Heart left ventricle (tissue), 13 donors: ENCODE results near the gene GPT2.

ENCODE experiments used
- CTCF ChIP-seq, 12 donors: fragments of 200-600 bp; sonication (generic) in 4 of 12; IDR thresholded peaks; one replicate each; pipeline versions ENCODE4 v1.5.0 to v1.8.0; 2018 to 2022; ENCODE audit warnings: antibody characterized with exemption in 12 of 12, mild to moderate bottlenecking in 5 of 12
- POLR2A ChIP-seq, 2 donors: fragments of 450-650 bp; IDR thresholded peaks; one replicate each; pipeline ENCODE4 v1.6.1; 2017; ENCODE audit warnings: antibody characterized with exemption in 2 of 2, mild to moderate bottlenecking in 2 of 2, moderate library complexity in 2 of 2
- donor health status: ischemic (EF 13 %, LVEDD 7.1; RV severe dilation, severe dysfunction).
- donor health status: DM: no; HTN: yes; CAD: no.
- donor health status: DM: no; HTN: no; CAD: no.
- donor health status: ischemic (EF 25% LVEDD 6.9; RV normal size, moderate dysfunction).
- donor health status: ischemic (EF 25% LVEDD 5.7; RV mildly dilated, moderate dysfunction).
- donor health status: ischemic (EF 35%, LVEDD 5.7; RV mildly dilated, moderate dysfunction).
- donor health status: nonischemic (EF 11% LVEDD 7.7; RV severe dilation, severe dysfunction).
- donor health status: DM: yes; HTN: yes; CAD: no.
- donor health status: PGD.
- donor health status: ischemic (EF 29% LVEDD 5.4; RV normal size, mild dysfunction).
- donor health status: nonischemic (EF 23%, LVEDD 6.1; RV moderate dilation, normal function).

GRCh38 chr16:46897471-46897870, 13.3 kb downstream of the GPT2 start:
- TF ChIP-seq POLR2A (IDR thresholded peaks at IDR 0.05) (no peak), CTCF (IDR thresholded peaks at IDR 0.05) (no peak)
